Measurements from ENCODE around the gene LUC7L2. TPM values are rescaled to one million over a fixed set of nuclear protein-coding genes. Genes with fewer than 3 reads are reported as not detected.

The LUC7L2 gene
- total and polyA plus RNA-seq, 2 of the 8 experiments (the other 6 are each of a cell fraction or from before 2014, with no cell fraction given), result 22.9 to 67.8 TPM

DNA sequence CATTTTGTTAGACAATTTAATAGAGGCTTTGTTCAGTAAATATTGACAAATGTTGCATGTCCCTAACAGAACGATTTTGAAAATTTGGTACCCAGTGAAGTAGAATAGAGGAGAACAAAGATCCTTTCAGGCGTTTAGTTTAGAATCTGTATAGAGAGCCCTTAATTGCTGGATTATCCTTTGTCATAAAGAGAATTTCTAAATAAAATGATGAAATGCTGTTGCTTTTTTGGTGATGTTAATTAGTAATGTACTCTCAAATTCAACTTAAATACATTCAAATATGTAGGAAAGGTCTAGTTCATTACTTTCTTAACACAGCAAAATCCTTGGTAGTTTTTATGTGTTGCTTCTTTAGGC lies 1.2 kb downstream of the LUC7L2 start:
- H3K36me3 ChIP-seq (ENCODE audit: control insufficient read depth in 2 of 4, insufficient read depth in 4 of 4, low read length in 3 of 4), result peaks cover 0 to 16% (median 0%) of the 10 kb centered on the region in 4 experiments; a peak in 2 of 8 replicates
- DNase-seq (ENCODE audit: low read depth in 1 of 2, low spot score in 2 of 2), result no peak
- peak overlapping the region; percentile 87 for H3K27ac ChIP-seq (ENCODE audit: low read depth, low read length)
- ChIA-PET POLR2A (ENCODE audit: partially characterized antibody) (interaction anchor here (0.8 to 3.9 kb wide), 11 partner anchors 9 to 122 kb away, joined by 3 to 40 read pairs (median 6); no protein-coding TSS in a partner anchor), CTCF (ENCODE audit: partially characterized antibody) (no interaction called here)
- H2BK5ac ChIP-seq (ENCODE audit: low read depth, low read length), result no peak overlapping the region
- H3K4me1 ChIP-seq (replicated peaks in 1 of 4; ENCODE audit: control insufficient read depth in 3 of 4, insufficient read depth in 4 of 4, low read length in 3 of 4), result peaks cover 5 to 9% (median 7%) of the 10 kb centered on the region in 4 experiments
- H3K79me2 ChIP-seq (ENCODE audit: control insufficient read depth in 1 of 2, insufficient read depth in 2 of 2, low read length in 2 of 2), result peaks cover 30 to 54% of the 10 kb centered on the region in 2 experiments
- no peak overlapping the region for H2BK120ac ChIP-seq (replicated peaks; ENCODE audit: low read depth, low read length)
- H4K5ac ChIP-seq (ENCODE audit: insufficient read length, low read depth, low read length), result peak overlapping the region; percentile 80
- no peaks in the 10 kb centered on the region; the same call in 1 of the 2 replicates for H3K23me2 ChIP-seq (ENCODE audit: low read depth, low read length)
- peak overlapping the region; percentile 72 to 99 (median 85) for H3K4me3 ChIP-seq (ENCODE audit: extremely low read depth in 1 of 4, insufficient read depth in 2 of 4, low read depth in 3 of 4, low read length in 4 of 4)
- H4K20me1 ChIP-seq (replicated peaks in 1 of 2; ENCODE audit: control insufficient read depth in 1 of 2, insufficient read depth in 2 of 2, low read length in 2 of 2), result peaks cover 2 to 7% of the 10 kb centered on the region in 2 experiments
- H3K79me1 ChIP-seq (ENCODE audit: low read depth, low read length), result no peaks in the 10 kb centered on the region
- no peak overlapping the region for H3K14ac ChIP-seq (ENCODE audit: insufficient read length)
- H3K18ac ChIP-seq (ENCODE audit: extremely low read depth, low read length), result no peak overlapping the region; the same call in 1 of the 2 replicates
- H3K23ac ChIP-seq (ENCODE audit: insufficient read length), result no peak overlapping the region
- no peaks in the 10 kb centered on the region for H3K9me3 ChIP-seq (ENCODE audit: insufficient read depth in 2 of 2, low read depth in 1 of 2, low read length in 1 of 2)
- H2BK12ac ChIP-seq (ENCODE audit: low read depth, low read length), result no peak overlapping the region; the same call in 1 of the 2 replicates
- no peak for FAIRE-seq
- H3K9ac ChIP-seq (replicated peaks in 1 of 4; ENCODE audit: extremely low read depth in 1 of 4, low read depth in 3 of 4, low read length in 3 of 4), result peak overlapping the region; percentile 87 to 98 (median 91)
- no peak overlapping the region for H3K4ac ChIP-seq (replicated peaks; ENCODE audit: insufficient read length, low read depth, low read length)
- 0% methylated on average over 2 of the region's 2 CpGs; no CpG with 5 or more reads in 1 of the 2 experiments for WGBS, 2 experiments (ENCODE audit: extremely low coverage in 1 of 2, insufficient coverage in 1 of 2, insufficient read length in 1 of 2, insufficient replicate concordance in 2 of 2, low coverage in 1 of 2, low lambda C conversion rate in 2 of 2, missing lambda C conversion rate in 1 of 2)
- no peak overlapping the region for H3K56ac ChIP-seq (replicated peaks; ENCODE audit: insufficient read length, low read depth, low read length)
- no peaks in the 10 kb centered on the region for H3K27me3 ChIP-seq (replicated peaks in 1 of 4; ENCODE audit: control insufficient read depth in 3 of 4, extremely low read depth in 1 of 4, insufficient read depth in 3 of 4, low read length in 3 of 4)
- no peak overlapping the region for H2AK5ac ChIP-seq (ENCODE audit: low read depth, low read length)
- H4K8ac ChIP-seq (ENCODE audit: extremely low read depth, insufficient read depth, low read length), result no peak overlapping the region
- H2AFZ ChIP-seq (ENCODE audit: low read length), result no peak overlapping the region
- H3K4me2 ChIP-seq (ENCODE audit: insufficient read depth in 1 of 2, low read depth in 2 of 2, low read length in 2 of 2), result peak overlapping the region; percentile 61 to 68
- H2BK20ac ChIP-seq (ENCODE audit: low read length), result no peak overlapping the region
- no peak overlapping the region for H4K91ac ChIP-seq (replicated peaks; ENCODE audit: insufficient read length, low read length)
- no peak overlapping the region for H2BK15ac ChIP-seq (ENCODE audit: low read length)
- no peak for TF ChIP-seq POLR2A (IDR thresholded peaks at IDR 0.05; ENCODE audit: control extremely low read depth in 1 of 2, low read depth in 2 of 2, low read length in 2 of 2)
- TF ChIP-seq BCL11A (IDR thresholded peaks at IDR 0.05; ENCODE audit: low read depth in 2 of 2, low read length in 2 of 2), result no peak
- no peak for TF ChIP-seq SAP30 (IDR thresholded peaks at IDR 0.05; ENCODE audit: insufficient read depth, insufficient replicate concordance, low read length)
- TF ChIP-seq ATF3 (IDR thresholded peaks at IDR 0.05; ENCODE audit: insufficient read depth, low read depth, low read length), result no peak
- no peak for TF ChIP-seq NRF1 (IDR thresholded peaks at IDR 0.05; ENCODE audit: low read depth, low read length)
- no peak for TF ChIP-seq TAF1 (IDR thresholded peaks at IDR 0.05; ENCODE audit: low read depth, low read length)
- no peak for TF ChIP-seq EGR1 (IDR thresholded peaks at IDR 0.05; ENCODE audit: borderline replicate concordance, low read depth, low read length)
- no peak for TF ChIP-seq ZNF274 (IDR thresholded peaks at IDR 0.05; ENCODE audit: borderline replicate concordance, extremely low read depth, low read length)
- no peak for TF ChIP-seq JUN (IDR thresholded peaks at IDR 0.05; ENCODE audit: low read depth, low read length)
- TF ChIP-seq POU5F1 (IDR thresholded peaks at IDR 0.05; ENCODE audit: low read depth, low read length), result no peak
- TF ChIP-seq POLR2AphosphoS5 (IDR thresholded peaks at IDR 0.05; ENCODE audit: low read depth, low read length), result no peak
- no peak for TF ChIP-seq SIRT6 (IDR thresholded peaks at IDR 0.05; ENCODE audit: low read length)
- no peak for TF ChIP-seq TAF7 (optimal IDR thresholded peaks at IDR 0.05; ENCODE audit: borderline replicate concordance, low read depth, low read length)
- TF ChIP-seq GTF2F1 (IDR thresholded peaks at IDR 0.05; ENCODE audit: borderline replicate concordance, low read depth, low read length), result no peak
- no peak for TF ChIP-seq TCF12 (IDR thresholded peaks at IDR 0.05; ENCODE audit: low read depth, low read length)

Measured in H1 (cell line).